ENCODE measurements around the gene CTNNBIP1.

CTNNBIP1 gene

DNA sequence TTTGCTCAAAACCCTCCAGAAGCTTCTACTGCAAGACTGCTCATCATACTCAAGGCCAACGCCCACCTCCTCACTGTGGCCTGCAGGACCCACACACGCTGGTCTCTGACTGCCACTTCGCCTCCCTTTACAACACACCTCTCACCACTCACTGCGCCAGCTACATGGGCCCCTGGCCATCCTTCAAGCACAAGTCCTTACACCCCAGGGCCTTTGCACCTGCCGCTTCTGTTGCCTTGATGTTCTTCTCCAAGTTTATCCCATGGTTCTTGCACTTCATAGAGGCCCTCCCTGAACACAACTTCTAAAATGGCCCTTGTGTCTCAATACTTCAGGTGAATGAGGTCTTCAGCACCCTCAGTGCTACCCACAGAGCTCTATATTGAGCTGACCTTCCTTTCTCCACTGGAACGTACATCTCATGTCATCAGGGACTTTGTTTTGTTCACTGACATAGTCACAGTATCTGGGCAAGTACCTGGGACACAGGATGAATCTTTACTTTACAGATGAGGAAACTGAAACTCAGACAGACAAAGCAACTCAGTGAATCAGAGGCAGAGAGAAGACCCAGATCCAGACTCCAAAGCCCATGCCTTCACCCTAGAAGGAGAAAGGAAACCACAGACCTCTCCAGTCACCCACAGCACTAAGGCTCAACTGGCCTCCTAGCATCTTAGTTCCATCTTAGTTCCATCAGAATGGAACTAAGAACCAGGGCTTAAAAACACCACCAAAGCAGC lies 51.6 kb downstream of the CTNNBIP1 start:
- DNase-seq = no peak

GRCh38 chr1:9855186-9855585 lies 54.9 kb downstream of the CTNNBIP1 start:
- DNase-seq = no peak

DNA sequence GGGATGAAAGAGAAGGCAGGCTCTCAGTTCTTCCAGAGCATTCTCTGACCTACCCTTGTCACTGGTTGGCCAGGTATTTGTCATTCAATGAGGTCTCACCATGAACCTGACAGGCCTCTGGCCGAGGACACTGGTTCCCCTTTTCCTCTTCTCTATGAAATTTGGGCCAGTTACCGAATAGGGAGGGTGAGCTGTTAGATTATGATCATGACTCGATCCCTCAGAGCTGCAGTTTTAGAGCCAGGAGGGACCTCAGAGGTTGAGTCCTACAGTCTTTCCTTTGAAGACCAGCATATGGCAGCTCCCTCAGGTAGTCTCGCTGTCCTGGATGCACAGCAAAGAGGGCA lies 56.8 kb downstream of the CTNNBIP1 start:
- DNase-seq = no peak

DNA sequence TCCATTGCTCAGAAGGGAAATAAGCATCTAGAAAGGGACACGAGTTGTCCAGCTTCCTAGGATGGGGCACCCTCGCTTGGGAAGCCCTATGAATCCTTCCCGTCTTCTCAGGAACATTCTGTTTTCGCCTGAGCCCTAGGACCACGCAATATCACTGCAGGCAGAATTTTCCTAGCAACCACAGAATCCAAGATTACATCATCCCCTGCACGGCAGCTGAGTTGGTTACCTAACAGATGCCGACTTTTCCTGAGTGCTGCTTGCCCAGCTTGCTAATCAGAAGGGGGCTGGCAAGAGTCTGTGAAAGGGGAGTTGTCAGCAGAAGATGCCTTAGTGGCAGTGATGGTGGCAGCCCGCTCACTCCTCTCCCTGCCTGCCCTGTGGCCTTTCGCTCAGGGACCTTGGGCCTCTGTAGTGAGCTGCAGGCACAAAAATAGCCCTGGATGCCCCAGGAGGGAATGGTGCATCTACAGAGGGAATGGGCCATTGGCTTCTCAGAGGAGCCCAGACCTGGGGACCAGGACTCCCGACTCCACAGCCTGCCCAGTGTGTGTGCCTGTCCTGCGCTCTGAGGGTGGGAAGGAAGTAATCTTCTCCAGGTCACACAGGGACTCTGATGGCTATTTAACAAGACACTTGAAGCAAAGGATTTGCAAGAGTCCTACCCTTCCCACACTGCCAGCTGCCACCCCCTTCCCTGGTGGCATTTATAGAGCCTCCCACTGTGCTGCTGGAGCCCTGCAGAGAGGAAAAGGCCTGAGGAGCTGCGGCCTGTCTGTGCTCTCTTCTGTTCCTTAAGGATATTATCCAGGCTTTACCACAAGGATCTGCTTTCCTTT lies 57.4 kb downstream of the CTNNBIP1 start:
- DNase-seq = peak in 43 of 56 donors; percentile 21 to 85 (median 60)

- no peak for DNase-seq
Measured at GRCh38 chr1:9852004-9852403, 58.1 kb downstream of the CTNNBIP1 start.

GRCh38 chr1:9850442-9851162 lies 59.5 kb downstream of the CTNNBIP1 start:
- DNase-seq = no peak

- peak in 2 of 56 donors; percentile 22 to 47 for DNase-seq
Measured at GRCh38 chr1:9849691-9850441, 60.2 kb downstream of the CTNNBIP1 start.

- DNase-seq = peak in 3 of 56 donors; percentile 11 to 20 (median 13)
Measured at GRCh38 chr1:9848022-9848421, 62.0 kb downstream of the CTNNBIP1 start.

- no peak for DNase-seq
Measured at GRCh38 chr1:9847269-9847668, 62.8 kb downstream of the CTNNBIP1 start.

- DNase-seq = no peak
Measured at GRCh38 chr1:9846611-9847171, 63.4 kb downstream of the CTNNBIP1 start.

DNA sequence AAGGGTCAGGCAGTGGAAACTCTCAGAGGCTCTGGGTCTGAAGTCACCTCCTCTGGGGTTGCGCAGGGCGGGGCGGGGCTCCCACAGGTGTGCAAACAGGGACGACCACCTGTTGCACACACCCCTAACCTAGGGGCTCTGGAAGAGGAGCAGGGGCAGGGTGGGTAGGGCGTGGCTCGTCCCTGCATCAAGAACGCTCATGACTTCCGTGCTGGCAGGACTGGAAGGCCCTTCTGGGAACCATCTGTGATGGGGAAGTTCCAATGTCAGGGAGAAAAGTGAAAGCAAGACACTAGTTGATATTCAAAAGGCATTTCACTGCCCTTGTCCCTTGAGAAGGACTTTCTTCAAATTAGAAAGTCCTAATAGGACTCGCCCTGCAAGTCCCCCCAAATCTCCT lies 64.2 kb downstream of the CTNNBIP1 start:
- DNase-seq = peak in 1 of 56 donors; percentile 25

GRCh38 chr1:9844756-9845155 lies 65.3 kb downstream of the CTNNBIP1 start:
- DNase-seq = no peak

DNA sequence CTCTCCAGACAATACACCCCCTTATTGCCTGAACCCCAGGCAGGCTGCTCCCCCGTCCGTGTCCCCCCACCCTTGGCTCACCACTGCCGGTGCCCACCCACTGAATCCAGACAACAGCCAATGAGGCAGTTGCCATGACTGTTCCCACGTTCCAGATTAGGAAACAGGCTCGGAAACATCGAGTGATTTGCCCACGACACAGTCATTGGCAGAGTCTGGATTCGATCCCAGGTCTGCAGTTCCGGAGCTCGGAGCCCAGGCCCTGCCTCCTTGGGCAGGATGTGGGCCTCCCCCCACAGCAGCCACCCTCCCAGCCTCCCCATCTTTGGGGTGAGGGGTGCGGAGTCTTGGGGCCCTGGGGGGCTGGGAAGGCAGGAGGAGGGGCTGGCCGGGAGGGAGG lies 66.0 kb downstream of the CTNNBIP1 start:
- DNase-seq = peak in 37 of 56 donors; percentile 21 to 80 (median 61)

- no peak for DNase-seq
Measured at GRCh38 chr1:9843576-9843945, 66.5 kb downstream of the CTNNBIP1 start.

GRCh38 chr1:9842781-9843575 lies 67.1 kb downstream of the CTNNBIP1 start:
- DNase-seq = peak in 14 of 56 donors; percentile 28 to 70 (median 43)

- DNase-seq = no peak
Measured at GRCh38 chr1:9842073-9842711, 67.9 kb downstream of the CTNNBIP1 start.

DNA sequence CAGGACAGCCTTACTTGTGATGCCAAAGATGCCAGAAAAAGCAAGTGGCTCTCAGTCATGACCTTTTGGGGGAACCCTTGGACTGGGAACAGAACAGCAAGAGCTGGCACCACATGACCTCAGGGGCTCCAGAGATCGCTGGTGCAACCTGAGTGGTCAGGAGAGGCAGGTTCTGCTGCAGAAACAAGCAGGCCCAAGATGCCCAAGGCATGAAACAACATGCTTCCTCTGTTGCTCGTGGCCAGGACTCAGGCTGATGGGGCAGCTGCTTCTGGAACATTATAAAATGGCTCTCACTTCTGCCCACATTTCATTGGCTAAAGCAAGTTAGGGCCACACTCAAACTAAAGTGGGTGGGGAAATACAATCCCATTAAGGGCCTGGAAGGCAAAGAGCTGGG lies 68.6 kb downstream of the CTNNBIP1 start:
- no peak for DNase-seq

DNA sequence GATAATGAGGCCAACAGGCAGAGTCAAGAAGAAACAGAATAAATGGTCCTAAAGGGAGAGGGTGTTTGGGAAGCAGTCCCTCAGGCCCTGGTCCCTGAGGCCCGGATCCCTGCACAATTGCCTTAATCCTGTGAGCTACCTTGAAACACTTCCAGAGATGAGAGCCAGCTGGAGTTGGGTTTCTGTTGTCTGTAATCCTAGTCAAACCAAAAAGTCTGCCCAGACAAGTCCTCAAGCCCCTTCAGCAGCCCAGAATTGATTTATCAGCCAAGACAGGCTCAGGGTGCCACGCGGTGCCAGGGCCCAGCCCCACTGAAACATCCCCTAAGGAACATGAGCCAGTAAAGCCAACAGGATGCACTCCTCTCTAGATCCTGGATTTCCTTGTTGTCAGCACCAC lies 69.9 kb downstream of the CTNNBIP1 start:
- DNase-seq = no peak

DNA sequence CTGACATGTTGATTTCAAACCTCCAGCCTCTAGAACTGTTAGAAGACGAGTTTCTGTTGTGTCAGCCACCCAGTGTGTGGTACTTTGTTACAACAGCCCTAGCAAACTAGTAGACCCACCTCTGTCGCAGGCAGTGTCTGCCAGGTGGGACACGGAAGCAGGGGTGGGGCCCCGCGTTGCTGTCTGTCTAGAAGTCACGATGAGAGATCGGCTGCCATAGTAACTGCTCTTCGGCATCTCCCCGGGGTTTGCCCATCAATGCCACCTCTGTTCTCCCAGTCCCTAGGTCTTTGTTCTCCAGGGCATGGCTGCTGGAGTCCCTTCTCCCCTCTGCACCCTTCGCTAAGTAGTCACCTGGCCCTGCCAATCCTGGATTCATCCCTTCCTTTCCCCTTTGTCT lies 71.1 kb downstream of the CTNNBIP1 start:
- DNase-seq = peak in 11 of 56 donors; percentile 28 to 52 (median 37)

DNA sequence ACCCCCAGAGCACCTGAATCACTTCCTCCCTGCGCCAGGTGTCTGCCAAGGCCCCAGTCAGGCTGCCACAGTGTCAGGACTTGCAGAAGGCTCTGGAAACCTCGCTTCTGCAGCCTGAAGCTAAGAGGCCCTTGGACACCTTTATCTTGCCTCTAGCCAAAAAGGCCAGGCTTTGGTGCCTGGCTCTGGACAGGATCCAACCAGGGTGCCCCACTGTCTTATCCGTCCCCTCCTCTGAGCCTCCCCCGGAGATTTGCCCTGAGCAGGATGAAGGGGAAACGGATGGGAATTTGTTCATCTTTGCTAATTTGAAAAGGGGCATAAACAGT lies 73.5 kb downstream of the CTNNBIP1 start:
- DNase-seq = no peak

Measured in amygdala (tissue), 56 donors.